Esophagus squamous epithelium (tissue), 4 donors: Measurements from ENCODE around the gene SH3BP5.

ENCODE experiments used
- CTCF ChIP-seq, 6 experiments: fragments of 450-650 bp in 4 of 6; fragments of 200-600 bp in 2 of 6; sonication (generic) in 2 of 6; IDR thresholded peaks; one replicate each; pipeline ENCODE4 v1.5.1; 2016 to 2019; ENCODE audit warnings: antibody characterized with exemption in 6 of 6, mild to moderate bottlenecking in 4 of 6, moderate library complexity in 4 of 6
- POLR2A ChIP-seq, 4 donors: fragments of 450-650 bp; IDR thresholded peaks; one replicate each; pipeline ENCODE4 v1.6.1; 2017; ENCODE audit warnings: antibody characterized with exemption in 4 of 4, mild to moderate bottlenecking in 4 of 4, moderate library complexity in 3 of 4

DNA sequence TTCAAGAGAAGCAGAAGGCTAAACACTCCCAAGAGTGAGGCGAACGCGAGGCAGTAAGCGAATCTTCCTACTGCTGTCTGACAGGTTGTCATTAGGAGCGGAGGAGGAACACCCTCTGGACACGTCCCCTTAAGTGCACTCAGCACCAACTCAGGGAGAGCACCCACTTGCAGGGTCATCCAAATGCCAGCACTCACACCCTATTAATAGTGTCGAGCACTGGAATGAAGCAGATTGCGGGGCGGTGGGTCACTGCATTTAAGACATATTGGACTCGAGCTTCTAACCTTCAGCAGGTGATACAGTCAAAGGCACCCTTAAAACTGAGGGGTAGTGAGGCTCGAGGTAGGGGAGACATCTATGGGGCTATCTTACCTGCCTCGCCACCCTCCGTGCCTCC is 28.7 kb downstream of the SH3BP5 start:
- TF ChIP-seq POLR2A (IDR thresholded peaks at IDR 0.05) (no peak), CTCF (IDR thresholded peaks at IDR 0.05) (no peak)
